Mesenteric fat pad (tissue), 1 donor: ENCODE measurements around the gene GABRE. TPM values are rescaled to one million over a fixed set of nuclear protein-coding genes. Genes with fewer than 3 reads are reported as not detected.
"Not testable (repeated sequence)": the region's sequence is repeated elsewhere in the genome, so short reads cannot be mapped to it uniquely, and the experiment has no call there.

ENCODE experiments used
- DNase-seq: peaks from one replicate; pipeline ENCODE4 v3.0.0-alpha.2; 2020; ENCODE audit warnings: low spot score
- total RNA-seq: library from RNA; stranded (reverse); fragmentation: NEBNext Ultra II Directional; extraction: Animal tissue kit (Norgen Biotek cat#: 25700); gene quantifications from one replicate; pipeline ENCODE4 v1.2.1, GENCODE V29; 2021
- donor health status: DM: yes; HTN: yes; CAD: no.

Gene GABRE
- total RNA-seq, 1 donor from 2014 or later: 167 TPM

GRCh38 chrX:151970661-151971060 is 3.8 kb downstream of the GABRE start:
- DNase-seq: no peak

DNA sequence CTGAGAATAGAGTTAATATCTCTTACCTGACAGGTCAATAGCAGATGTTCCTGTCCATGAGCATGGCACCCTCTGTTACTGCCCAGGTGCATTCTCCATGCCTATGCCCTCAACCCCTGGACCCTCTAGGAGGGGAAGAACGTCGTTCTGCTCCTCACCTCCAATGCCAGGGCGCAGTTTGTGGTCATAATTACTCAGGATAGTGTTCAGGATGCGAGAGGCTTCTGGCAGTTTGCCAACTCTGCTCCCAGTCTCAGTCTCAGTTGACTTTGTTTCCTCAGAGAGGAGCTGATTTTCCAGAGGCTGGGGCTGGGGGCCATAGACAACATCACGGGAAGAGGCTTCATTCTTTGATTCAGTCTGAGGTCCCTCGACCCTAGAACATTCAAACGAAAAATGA is 4.4 kb downstream of the GABRE start:
- DNase-seq: no peak

DNA sequence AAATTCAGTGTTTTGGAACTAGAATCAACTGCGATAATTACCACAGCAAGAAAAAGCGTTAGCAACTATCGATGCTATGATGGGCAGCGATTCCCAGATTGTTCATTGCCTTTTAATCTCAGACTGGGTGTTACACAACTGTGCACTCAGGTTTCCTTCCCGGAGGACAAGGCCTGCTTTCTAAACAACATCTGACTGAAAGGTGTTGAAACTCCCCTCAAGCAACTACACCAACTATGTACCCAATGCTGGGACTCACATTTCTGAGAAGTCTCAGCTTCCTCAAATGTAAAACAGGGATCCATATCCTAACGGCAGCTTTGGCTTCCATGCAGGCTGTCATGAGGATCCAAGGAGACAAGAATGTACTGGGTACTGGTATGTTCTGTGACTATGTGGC is 8.2 kb downstream of the GABRE start:
- DNase-seq: no peak

- no peak for DNase-seq
Measured at GRCh38 chrX:151962034-151962433, 12.4 kb downstream of the GABRE start.

DNA sequence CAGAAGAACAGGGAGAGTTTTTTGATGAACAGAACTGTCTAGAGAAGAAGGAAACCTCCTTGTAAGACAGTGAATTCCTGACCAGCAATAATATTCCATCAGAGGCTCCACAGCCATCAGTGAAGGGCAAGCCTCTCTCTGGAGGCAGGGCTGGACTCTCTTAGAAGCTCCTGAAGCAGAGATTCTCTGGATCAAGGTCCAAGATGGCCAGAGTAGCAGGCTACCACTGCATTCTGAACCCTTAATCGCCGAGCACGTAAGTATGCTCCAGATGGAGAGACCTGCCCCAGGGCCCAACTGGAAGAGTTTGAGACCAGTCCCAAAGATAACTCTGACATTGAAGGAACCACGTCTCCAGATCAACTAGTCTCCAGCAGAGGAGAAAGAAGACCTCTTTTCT is 16.4 kb downstream of the GABRE start:
- no peak for DNase-seq

DNA sequence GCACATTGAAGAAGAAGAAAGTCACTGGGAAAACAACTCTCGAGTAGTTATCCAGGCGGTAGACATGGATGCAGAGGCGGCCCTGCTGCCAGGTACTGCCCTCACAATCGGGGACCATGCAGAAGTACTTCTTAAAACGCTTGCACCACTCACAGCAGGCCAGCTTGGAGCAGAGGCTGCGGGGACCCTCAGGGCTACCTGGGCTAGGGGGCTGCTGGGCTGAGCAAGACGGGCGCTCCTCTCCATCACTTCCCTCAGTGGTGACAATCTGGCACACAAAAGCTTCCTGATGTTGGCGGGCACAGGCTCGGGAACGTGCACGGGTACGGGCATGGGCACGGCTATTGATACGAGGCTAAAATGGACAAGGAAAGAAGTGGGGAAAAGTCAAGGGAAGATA is 19.7 kb downstream of the GABRE start:
- DNase-seq: no peak

DNA sequence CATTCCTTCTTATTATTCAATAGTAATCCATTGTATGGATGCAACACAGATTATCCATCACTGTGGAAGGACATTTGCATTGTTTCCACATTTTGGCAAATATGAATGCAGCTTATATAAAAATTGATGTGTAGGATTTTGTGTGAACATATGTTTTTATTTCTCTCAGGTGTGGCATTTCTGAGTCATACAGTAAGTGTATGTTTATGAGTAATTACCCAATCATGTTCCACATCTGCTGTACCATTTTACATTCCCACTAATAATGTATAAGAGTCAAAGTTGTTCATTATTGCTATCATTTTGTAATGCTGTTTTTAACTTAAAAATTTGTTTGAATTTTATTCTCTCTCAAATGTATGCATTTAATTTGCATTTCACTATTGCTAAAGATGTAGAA is 36.3 kb downstream of the GABRE start:
- no peak for DNase-seq

- DNase-seq: no peak
Measured at GRCh38 chrX:151935358-151935757, 39.1 kb downstream of the GABRE start.

DNA sequence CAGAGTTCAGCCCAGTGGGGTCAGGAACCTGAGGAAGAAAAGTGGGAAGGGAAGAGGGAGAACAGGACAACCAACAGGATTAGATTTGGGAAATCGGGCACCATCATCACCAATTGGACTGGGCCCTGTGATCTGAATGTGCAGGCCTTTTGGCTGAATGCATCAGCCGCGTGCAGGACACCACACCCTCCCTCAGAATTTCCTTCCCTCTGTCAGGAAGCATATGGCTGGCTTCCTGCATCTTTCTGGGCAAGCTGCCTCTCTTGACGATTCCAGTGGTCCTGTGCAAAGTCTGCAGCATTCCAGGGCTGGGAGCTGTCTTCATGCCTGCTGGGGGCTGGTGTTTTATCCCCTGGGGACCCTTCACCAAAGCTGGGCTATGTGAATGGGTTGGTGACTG is 45.4 kb downstream of the GABRE start:
- DNase-seq: no peak

GRCh38 chrX:151923648-151924047 is 50.8 kb downstream of the GABRE start:
- no peak for DNase-seq

GRCh38 chrX:151922692-151923091 is 51.8 kb downstream of the GABRE start:
- peak; percentile 65 for DNase-seq

DNA sequence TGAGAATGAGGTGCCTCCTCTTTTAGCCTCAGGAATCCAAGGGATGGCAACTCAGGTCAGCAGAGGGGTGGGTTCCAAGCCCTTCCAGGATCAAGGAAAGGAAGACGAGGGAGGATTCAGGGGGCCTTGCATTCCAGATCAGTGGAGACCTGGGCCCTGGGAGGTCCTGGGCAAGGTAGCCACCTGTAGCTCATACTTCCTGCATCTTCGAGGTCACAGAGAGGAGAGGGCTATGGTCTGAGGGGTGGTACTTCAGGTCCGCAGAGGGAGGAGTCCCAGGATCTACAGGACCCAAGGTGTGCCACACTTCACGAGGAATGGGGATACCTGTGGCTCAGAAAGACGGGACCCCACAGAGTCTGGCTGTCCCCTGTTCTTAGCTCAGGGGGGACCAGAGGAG is 52.6 kb downstream of the GABRE start:
- peak; percentile 57 for DNase-seq

DNA sequence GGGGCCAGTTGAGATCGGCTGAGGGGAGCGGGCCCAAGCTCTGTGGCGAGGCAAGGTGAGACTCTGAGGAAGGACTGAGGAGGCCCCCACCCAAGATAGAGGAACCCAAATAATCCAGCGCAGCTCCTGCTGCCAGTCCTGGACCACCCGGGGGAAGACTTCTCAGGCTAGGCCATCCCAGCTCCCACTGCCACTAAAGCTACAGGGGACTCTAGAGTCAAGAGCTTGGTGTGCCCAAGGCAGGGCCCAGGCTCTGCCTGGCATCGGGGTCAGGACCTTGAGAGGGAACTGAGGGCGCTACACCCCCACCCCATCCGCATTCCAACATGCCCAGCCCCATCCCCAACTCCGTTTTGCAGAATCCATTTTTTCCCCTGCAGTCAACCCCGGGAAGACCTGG is 53.2 kb downstream of the GABRE start:
- peak; percentile 75 for DNase-seq

GRCh38 chrX:151920530-151920929 is 53.9 kb downstream of the GABRE start:
- no peak for DNase-seq

- DNase-seq: no peak
Measured at GRCh38 chrX:151920101-151920500, 54.4 kb downstream of the GABRE start.

DNA sequence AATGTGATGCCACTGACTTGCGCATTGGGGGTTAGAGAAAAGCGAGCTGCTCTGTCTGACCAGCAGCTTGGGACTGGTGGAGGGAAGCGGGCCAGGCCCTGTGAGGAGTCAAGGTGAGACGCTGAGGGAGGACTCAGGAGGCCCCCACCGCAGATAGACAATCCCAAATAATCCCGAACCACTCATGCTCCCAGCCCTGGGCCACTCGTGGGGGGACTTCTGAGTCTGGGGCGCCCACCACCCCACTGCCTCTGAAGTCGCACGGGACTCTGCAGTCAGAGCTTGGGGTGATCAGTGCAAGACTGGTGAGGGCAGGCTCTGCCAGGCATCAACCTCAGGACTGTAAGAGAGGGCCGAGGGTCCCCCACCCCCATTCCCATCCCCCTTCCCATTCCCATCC is 54.9 kb downstream of the GABRE start:
- DNase-seq: peak; percentile 69

- not testable (repeated sequence) for DNase-seq
Measured at GRCh38 chrX:151918736-151919135, 55.7 kb downstream of the GABRE start.

DNA sequence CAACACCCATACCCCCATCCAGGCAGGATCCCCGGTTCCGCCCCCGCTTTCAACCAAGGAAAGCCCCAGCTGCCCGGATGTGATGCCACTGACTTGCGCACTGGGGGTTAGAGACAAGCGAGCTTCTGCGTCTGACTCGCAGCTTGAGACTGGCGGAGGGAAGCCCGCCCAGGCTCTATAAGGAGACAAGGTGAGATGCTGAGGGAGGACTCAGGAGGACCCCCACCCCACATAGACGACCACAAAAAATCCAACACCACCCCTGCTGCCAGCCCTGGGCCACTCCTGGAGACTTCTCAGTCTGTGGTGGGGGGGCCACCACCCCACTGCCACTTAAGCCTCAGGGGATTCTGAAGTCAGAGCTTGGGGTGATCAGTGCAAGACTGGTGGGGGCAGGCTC is 61.7 kb downstream of the GABRE start, which contains the start of gene MAGEA4:
Gene MAGEA4 (plus strand): TSS at position 110 of the 400 bp plus-strand sequence. CDS start 10,776 bp downstream, outside the sequence.
- peak; percentile 69 for DNase-seq

- DNase-seq: peak; percentile 84
Measured at GRCh38 chrX:151912221-151912620, 62.3 kb downstream of the GABRE start.

DNA sequence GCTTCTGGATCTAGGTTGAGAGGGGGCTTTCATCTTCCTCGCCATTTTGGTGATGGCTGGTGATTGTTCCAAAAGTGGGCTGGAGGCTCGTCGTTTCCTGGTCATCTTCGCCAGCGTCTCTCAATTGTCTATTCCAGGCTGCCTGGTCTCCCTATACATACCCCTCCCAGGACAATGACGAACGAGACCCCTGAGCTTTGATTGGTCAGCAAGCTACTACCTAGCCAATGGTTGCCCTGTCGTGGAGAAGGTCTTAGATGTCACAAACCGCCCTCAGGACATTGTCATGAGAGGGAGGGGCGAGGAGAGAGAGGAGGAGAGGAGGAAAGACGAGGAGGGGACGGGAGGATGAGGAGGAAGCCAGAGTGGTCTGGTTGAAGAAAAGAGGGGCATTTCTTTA is 69.5 kb downstream of the GABRE start:
- no peak for DNase-seq
